ENCODE data around the gene UGT2B15.
"Not testable (repeated sequence)": the region's sequence is repeated elsewhere in the genome, so short reads cannot be mapped to it uniquely, and the experiment has no call there.

UGT2B15 gene

DNA sequence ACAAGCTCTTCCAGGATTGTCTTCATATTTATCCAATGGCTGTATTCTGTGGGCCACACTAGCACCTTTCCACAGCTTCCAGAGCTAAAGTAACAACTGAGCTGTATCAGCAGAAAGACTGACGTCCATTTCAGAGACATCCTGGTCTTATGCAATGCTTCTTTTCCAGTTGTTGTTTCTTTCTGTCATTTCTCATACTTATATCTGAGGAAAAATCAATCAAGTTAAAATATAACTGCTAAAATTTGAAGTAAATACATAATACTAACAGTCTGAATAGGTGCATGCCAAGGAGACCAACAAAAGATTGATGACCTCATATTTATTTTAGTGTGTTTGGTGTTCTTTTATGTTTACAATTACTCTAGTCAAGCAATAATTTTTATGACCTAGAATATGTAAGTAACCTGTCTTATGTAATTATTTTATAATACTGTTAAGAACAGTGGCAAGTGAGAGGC is at the start of gene UGT2B15:
Gene UGT2B15 (minus strand): TSS at position 174 of the 461 bp plus-strand sequence. CDS start 34 bp downstream, at position 140.
- DNase-seq (ENCODE audit: low read depth, low spot score) = not testable (repeated sequence)

DNA sequence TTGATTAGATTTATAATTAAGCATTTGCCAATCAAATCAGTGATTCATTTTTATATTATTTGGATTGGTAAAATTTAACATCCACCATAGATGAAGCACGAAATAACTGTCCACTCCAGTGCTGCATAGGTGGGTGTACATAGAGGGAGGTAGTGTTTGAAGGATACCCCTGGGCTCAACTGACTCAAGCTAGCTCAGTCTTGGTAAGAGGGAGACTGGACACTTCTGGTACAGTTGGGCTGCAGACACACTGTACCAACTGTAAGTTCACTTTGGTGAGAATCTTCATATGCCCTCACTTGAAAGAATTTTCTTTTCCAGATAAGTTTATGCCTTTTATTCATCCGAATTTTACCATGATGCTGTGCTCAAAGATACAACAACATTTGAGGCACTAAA is 48.6 kb upstream of the UGT2B15 start:
- no peak for DNase-seq (ENCODE audit: low read depth, low spot score)

DNA sequence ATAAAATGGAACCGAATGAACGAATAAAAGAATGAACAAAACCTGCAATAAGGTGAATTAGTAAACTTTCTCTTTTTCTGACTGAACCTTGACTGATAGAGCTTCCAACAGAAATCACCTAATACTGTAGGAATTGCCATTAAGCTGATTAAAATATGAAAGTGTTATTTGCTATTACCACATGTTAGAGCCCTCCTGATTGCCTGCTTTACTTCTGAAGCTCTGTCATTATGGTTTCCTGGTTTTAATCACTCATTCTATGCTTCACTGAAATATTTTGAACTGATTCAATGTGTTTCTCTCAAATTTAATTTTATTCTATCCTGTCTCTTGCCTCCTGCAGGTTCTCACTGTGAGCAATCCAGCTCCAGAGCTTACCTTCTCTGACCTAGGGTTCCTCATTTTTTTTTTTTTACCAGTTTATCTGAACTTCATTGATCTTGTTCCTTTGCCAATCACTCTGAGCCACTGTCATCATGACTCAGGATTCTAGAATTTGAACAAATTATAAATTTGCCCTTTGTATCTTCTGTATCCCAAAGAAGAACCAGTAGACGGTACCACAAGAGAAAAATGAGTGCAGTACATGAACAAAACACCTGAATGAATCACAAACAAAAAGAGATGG is 48.1 kb upstream of the UGT2B15 start:
- no peak for DNase-seq (ENCODE audit: low read depth, low spot score)

DNA sequence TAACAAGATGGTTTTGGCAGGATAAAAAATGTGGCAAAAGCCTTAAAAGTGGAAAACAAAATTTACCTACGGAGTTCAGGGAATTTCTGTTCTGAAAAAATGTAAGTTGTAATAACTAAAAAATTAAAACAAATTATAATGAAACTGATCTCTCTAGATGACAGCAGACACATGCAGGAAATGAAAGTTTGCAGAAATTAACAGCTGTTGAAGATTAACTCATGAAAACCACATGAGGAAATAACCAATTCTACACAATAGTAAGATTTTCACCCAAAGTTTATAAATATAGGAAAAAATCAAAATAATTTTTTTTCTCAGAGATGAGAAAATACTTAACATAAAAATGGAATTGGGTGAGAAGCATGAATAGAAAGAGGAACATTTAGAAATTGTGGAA is 47.5 kb upstream of the UGT2B15 start:
- DNase-seq (ENCODE audit: low read depth, low spot score) = no peak

DNA sequence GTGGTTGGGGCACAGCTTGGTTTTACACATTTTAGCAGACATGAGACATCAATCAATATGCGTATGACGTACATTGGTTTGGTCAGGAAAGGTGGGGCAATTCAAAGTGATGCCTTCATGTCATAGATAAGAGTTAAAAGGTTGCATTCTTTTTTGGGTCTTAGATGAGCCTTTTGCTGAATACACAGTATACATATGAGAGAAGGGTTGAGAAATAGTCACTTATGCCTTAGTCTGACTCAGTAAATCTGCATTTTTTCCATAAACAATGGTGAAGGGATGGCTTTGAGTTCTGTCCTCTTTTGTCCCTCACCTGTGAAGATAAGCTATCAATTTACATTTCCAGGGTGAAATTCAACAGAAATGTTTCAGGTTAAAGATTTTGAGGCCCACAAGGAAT is 43.9 kb upstream of the UGT2B15 start:
- no peak for DNase-seq (ENCODE audit: low read depth, low spot score)

DNA sequence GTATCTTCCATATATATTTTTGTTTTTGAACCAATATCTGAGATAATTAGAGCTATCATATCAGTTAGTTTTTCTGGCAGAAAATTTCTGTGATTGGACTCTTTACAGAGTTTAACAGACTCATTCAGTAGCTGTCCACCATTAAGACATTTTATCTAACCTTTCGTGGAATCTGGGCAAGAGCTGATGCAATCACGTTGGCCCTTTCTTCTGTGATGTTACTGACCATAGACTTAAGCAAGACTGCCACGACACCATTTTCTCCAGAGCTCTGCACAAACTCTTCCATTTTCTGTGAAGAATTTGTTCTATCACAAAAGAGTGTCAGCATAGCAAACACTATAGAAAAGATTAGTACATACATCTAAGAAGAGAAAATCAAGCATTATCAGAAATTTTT is 41.8 kb upstream of the UGT2B15 start:
- DNase-seq (ENCODE audit: low read depth, low spot score) = no peak

DNA sequence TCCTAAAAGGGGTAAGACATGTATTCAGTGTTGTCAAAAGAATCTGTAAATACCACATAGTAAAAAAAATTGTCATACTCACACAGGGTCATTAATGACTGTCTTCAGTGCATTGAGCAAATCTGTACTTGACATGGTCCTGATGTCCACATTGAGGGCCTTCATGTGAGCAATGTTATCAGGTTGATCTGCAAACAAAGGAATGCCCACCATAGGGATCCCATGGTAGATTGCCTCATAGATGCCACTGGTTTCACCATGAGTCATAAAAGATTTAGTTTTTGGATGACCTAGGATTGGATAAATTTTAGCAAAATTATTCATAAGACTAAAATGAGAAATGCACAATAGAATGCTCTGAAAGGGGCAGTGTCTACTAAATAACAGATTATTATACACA is 38.1 kb upstream of the UGT2B15 start:
- no peak for DNase-seq (ENCODE audit: low read depth, low spot score)

DNA sequence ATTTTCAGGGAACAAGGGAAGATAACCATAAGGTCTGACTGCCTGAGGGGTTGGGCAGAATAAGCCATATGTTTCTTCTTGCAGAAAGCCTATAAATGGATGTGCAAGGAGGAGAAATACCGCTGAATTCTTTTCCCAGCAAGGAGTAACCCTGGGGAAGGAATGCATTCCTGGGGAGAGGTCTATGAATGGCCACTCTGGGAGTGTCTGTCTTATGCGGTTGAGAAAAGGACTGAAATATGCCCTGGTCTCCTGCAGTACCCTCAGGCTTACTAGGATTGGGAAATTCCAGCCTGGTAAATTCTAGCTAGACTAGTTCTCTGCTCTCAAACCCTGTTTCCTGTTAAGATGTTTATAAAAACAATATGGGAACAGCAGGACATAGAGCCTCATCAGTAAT is 32.7 kb upstream of the UGT2B15 start:
- peak; percentile 34 for DNase-seq (ENCODE audit: low read depth, low spot score)

DNA sequence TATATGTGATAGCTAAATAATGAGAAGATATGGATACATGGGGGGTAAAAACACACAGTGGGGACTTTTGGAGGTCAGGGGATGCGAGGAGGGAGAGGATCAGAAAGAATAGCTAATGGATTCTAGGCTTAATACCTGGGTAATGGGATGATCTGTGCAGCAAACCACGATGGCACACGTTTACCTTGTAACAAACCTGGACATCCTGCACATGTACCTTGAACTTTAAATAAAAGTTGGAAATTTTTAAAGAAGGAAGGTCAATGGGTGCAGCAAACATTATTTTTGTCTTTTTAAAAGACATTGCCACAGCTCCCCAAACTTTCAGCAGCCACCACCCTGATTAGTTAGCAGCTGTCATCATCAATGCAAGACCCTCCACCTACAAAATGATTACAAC is 29.7 kb upstream of the UGT2B15 start:
- no peak for DNase-seq (ENCODE audit: low read depth, low spot score)

DNA sequence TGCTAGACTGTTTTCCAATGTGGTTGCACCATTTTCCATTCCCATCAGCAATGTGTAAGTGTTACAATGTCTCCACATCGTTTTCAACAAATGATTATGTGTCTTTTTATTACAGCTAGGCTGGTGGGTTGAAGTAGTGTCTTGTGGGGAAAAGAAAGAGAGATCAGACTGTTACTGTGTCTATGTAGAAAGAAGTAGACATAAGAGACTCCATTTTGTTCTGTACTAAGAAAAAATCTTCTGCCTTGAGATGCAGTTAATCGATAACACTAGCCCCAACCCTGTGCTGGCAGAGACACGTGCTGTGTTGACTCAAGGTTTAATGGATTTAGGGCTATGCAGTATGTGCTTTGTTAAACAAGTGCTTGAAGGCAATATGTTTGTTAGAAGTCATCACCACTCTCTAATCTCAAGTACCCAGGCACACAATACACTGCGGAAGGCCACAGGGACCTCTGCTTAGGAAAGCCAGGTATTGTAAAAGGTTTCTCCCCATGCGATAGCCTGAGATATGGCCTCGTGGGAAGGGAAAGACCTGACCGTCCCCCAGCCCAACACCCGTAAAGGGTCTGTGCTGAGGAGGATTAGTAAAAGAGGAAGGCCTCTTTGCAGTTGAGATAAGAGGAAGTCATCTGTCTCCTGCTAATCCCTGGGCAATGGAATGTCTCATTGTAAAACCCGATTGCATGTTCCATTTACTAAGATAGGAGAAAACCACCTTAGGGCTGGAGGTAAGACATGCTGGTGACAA is 23.0 kb upstream of the UGT2B15 start:
- DNase-seq (ENCODE audit: low read depth, low spot score) = peak; percentile 24

DNA sequence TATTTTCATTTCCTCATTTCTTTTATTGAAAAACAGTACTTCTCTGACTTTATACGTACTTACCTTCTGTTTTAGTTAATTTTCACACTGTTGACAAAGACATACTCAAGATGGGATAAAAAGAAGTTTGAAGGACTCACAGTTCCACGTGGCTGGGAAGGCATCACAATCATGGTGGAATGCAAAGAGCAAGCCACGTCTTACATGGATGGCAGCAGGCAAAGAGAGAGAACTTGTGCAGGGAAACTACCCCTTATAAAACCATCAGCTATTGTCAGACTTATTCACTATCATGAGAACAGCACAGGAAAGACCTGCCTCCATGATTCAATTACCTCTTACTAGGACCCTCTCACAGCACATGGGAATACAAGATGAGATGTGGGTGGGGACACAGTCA is 20.7 kb upstream of the UGT2B15 start:
- DNase-seq (ENCODE audit: low read depth, low spot score) = no peak

DNA sequence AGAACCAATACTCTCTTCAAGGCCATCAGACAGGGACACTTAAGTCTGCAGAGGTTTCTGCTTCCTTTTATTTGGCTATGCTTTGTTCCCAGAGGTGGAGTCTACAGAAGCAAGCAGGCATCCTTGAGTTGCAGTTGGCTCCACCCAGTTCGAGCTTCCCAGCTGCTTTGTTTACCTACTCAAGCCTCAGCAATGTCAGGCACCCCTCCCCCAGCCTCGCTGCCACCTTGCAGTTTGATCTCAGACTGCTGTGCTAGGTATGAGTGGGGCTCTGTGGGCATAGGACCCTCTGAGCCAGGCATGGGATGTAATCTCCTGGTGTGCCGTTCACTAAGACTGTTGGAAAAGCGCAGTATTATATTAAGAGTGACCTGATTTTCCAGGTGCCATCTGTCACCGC is 12.6 kb upstream of the UGT2B15 start:
- DNase-seq (ENCODE audit: low read depth, low spot score) = no peak

DNA sequence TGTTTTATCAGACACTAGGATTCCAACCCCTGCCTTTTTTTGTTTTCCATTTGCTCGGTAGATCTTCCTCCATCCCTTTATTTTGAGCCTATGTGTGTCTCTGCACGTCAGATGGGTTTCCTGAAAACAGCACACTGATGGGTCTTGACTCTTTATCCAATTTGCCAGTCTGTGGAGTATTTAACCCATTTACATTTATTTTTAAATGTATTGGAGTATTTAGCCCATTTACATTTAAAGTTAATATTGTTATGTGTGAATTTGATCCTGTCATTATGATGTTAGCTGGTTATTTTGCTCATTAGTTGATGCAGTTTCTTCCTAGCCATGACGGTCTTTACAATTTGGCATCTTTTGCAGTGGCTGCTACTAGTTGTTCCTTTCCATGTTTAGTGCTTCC is 10.8 kb upstream of the UGT2B15 start:
- not testable (repeated sequence) for DNase-seq (ENCODE audit: low read depth, low spot score)

DNA sequence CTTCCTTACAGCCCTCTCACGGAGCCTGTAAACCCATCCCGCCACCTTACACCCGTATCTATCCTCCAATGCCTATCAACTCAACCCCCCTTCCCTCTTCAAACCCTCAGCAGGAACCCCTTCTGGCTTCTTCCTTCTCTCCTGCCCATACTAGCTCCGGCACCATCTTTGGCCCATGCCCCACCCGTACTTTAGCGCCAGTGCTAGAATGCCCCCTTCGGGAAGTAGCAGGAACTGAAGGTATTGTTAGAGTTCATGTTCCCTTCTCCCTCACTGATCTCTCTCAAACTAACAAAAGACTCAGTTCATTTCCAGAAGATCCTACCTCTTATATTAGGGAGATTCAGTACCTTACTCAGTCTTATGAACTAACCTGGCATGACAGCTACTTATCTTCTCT is 2.7 kb upstream of the UGT2B15 start:
- no peak for DNase-seq (ENCODE audit: low read depth, low spot score)

DNA sequence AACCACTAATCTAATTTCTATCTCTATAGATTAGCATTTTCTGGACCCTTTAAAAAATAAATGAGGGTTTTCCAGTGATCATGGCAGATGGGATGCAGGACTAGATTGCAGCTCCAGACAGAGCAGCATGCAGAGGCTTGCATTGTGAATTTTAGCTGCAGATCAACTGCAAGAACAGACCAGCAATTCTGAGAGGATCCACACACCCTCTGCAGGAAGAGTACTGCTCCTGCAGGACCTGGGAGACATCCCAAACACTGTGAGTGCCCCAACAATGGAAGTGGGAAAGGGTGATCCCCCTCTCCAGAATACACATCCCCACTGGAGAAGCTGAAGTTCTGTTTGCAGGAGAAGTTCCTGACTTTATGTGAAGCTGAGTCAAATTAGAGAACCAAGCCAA is 765 bp upstream of the UGT2B15 start:
- DNase-seq (ENCODE audit: low read depth, low spot score) = not testable (repeated sequence)

DNA sequence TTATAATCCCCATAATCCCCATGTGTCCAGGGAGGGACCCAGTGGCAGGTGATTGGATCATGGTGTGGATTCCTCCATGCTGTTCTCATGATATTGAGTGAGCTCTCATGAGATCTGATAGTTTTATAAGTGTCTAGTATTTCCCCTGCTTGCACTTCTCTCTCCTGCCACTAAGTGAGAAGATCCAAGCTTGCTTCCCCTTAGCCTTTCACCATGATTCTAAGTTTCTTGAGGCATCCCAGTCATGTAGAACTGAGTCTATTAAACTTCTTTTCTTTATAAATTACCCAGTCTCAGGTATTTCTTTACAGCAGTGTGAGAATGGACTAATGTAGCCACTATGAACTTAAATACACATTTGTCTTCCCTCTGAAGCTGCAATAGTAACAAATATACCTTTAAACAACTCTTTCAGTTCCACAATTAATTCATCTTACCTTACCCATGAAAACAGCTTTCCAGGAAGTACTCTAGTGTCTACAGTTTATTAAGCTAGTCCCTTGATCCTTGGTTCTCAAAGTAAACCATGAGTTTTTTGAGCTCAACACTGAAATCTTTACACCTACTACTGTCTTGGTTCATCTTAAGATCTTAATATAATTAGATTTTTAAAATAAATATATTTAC is 1.8 kb downstream of the UGT2B15 start:
- not testable (repeated sequence) for DNase-seq (ENCODE audit: low read depth, low spot score)

DNA sequence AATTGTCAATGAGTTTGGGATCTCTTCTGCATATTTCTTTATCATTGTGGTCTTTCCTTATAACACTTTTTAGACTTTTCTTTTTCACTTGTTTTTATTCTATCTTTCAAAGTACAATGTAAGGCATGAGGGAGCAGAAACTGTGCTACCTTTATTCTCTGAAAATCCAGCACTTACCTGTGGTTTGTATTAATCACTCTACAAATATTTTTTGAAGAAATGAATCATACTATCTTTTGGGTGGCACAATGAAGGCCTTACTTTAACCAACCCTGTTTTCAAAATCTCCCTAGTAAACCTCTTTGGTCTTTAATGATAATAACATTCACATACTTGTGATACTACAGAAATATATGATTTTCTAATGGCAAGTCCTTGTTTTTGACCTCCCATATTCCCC is 2.9 kb downstream of the UGT2B15 start:
- DNase-seq (ENCODE audit: low read depth, low spot score) = not testable (repeated sequence)

DNA sequence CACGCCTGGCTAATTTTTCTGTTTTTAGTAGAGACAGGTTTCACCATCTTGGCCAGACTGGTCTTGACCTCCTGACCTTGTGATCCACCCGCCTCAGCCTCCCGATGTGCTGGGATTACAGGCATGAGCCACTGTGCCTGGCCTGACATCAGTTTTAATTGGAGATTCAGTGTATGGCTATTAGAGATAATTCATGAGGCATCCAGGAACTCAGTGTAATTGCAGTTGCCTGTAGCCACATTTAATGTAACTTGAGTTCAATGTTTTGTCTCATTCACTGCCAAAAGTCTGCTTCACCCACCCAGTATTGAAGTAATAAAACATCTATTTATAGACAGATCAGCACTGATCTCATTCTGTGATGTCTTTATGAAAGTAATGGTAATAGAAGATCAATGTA is 5.7 kb downstream of the UGT2B15 start:
- not testable (repeated sequence) for DNase-seq (ENCODE audit: low read depth, low spot score)

DNA sequence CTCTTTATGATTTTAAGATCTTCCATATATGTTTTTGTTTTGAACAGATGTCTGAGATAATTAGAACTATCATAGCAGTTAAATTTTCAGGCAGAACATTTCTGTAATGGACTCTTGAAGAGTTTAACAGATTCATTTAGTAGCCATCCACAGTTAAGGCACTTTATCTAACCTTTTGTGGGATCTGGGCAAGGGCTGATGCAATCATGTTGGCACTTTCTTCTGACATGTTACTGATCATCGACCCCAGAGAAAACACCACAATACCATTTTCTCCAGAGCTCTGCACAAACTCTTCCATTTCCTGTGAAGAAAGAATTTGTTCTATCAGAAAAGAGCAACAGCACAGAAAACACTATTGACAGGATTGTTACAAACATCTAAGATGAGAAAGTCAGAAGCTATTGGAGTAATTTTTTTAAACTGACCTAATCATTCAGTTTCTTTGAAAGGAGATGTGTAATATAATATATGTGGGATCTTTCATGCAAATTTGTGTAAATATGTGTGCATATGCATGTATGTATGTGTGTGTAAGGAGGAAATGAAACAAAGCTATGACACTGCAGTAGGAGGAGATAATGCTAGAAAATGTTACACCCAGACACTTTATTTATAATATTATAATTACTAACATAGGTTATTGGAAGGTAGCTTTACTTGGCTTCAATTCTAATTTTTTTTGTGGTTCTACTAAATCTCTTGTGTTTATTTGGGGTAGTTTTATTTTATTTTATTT is 7.4 kb downstream of the UGT2B15 start:
- not testable (repeated sequence) for DNase-seq (ENCODE audit: low read depth, low spot score)

DNA sequence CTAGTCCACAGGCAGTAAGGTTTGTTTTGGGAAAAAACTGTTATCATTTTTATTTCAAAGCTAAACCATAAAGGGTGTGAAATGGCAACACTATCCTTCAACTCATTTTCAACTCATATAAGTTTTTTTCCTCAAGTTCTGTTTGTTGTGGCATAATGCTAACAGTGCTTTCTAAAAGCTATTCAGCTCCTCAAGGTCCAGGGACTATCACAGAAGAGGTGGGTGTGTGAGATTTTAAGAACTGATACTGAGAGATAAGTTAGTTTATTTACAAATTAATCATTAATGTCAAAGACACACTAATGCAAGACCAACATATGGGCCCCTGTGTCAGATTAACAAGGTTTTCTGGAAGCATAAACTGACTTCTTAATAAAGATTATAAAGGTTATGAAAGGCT is 11.8 kb downstream of the UGT2B15 start:
- no peak for DNase-seq (ENCODE audit: low read depth, low spot score)

DNA sequence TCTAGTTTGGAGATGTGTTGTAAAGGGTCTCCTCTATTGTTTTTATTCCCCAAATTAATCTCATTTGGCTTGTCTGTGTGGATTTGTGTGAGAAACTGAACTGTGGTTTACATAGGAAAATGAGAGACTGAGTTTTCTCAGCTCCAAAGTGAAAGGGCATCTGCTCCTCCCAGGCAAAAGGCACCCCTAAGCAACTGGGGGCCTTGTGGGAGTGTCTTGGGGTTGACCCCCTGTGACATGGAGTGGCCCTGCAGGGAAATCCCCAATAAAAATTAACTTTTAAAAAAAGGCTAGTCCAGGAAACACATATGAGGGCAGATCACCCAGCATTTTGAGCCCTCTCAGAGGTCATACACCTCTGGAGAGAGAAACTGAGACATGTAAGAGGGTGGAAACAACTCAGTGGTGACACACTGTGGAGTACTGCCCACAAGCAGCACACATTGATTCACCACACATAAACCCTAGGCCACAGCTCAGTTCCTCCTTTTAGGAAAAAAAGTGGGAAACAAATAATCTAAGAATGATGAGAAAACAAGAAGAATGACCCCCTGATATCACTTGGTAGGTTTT is 13.3 kb downstream of the UGT2B15 start:
- not testable (repeated sequence) for DNase-seq (ENCODE audit: low read depth, low spot score)
